NCI-H524 (cell line): ENCODE results near the gene TTLL10.

Source experiments
- DNase-seq, 2 experiments: peaks; one replicate each; lab custom pipeline; 2025; lab: John Stamatoyannopoulos, UW

TTLL10 gene

GRCh38 chr1:1160281-1160930 is 13.3 kb upstream of the TTLL10 start:
- no peak for DNase-seq

GRCh38 chr1:1161078-1161682 is 12.5 kb upstream of the TTLL10 start:
- DNase-seq = no peak

- no peak for DNase-seq
Measured at GRCh38 chr1:1161683-1162079, 12.0 kb upstream of the TTLL10 start.

- DNase-seq = no peak
Measured at GRCh38 chr1:1162597-1163537, 10.8 kb upstream of the TTLL10 start.

- DNase-seq = no peak
Measured at GRCh38 chr1:1163538-1164070, 10.1 kb upstream of the TTLL10 start.

GRCh38 chr1:1164361-1164700 is 9.3 kb upstream of the TTLL10 start:
- no peak for DNase-seq

- DNase-seq = no peak
Measured at GRCh38 chr1:1164701-1165451, 8.8 kb upstream of the TTLL10 start.

- no peak for DNase-seq
Measured at GRCh38 chr1:1165485-1165884, 8.2 kb upstream of the TTLL10 start.

GRCh38 chr1:1165900-1166421 is 7.7 kb upstream of the TTLL10 start:
- no peak for DNase-seq

GRCh38 chr1:1166642-1167397 is 6.9 kb upstream of the TTLL10 start:
- DNase-seq = no peak

GRCh38 chr1:1167398-1167821 is 6.3 kb upstream of the TTLL10 start:
- DNase-seq = no peak

GRCh38 chr1:1167841-1168450 is 5.7 kb upstream of the TTLL10 start:
- DNase-seq = no peak

- no peak for DNase-seq
Measured at GRCh38 chr1:1168451-1169411, 4.9 kb upstream of the TTLL10 start.

- DNase-seq = no peak
Measured at GRCh38 chr1:1169429-1170214, 4.1 kb upstream of the TTLL10 start.

- DNase-seq = no peak
Measured at GRCh38 chr1:1170215-1171091, 3.2 kb upstream of the TTLL10 start.

GRCh38 chr1:1171161-1171545 is 2.5 kb upstream of the TTLL10 start:
- no peak for DNase-seq

- no peak for DNase-seq
Measured at GRCh38 chr1:1171546-1172340, 1.9 kb upstream of the TTLL10 start.
